WTC11 (cell line): Measurements from ENCODE around the gene PTPRCAP.

Source experiments
- CREB1 ChIP-seq: sonication (generic); formaldehyde crosslinking; IDR thresholded peaks from 2 replicates; pipeline ENCODE4 v1.8.0; 2023; ENCODE audit warnings: mild to moderate bottlenecking, missing genetic modification reagents
- GRHL2 ChIP-seq: fragments of 250-450 bp; sonication (Bioruptor Pico); IDR thresholded peaks from 2 replicates; pipeline ENCODE4 v1.8.0; 2022; ENCODE audit warnings: mild to moderate bottlenecking, moderate library complexity; ENCODE audit not compliant: insufficient replicate concordance, severe bottlenecking
- JUN ChIP-seq: sonication (generic); formaldehyde crosslinking; IDR thresholded peaks from 2 replicates; pipeline ENCODE4 v1.8.0; 2023; ENCODE audit warnings: mild to moderate bottlenecking, missing genetic modification reagents

GRCh38 chr11:67409261-67409666, 28.2 kb downstream of the PTPRCAP start:
- TF ChIP-seq GRHL2 (CRISPR knock-in tag) (no peak), JUN (CRISPR knock-in tag) (no peak), CREB1 (CRISPR knock-in tag) (no peak)
